BE2C (cell line): ENCODE data around the gene CYFIP2.

ENCODE experiments used
- DNase-seq: peaks from one replicate; pipeline ENCODE4 v3.0.0-alpha.2; 2020
- H3K27me3 ChIP-seq: fragments of 250-450 bp; sonication (Bioruptor Pico); 2 replicates; pipeline ENCODE4 v1.5.1; 2020; ENCODE audit warnings: mild to moderate bottlenecking
- H3K36me3 ChIP-seq: fragments of 250-450 bp; sonication (Bioruptor Pico); 2 replicates; pipeline ENCODE4 v1.5.1; 2020; ENCODE audit warnings: mild to moderate bottlenecking
- H3K4me1 ChIP-seq: fragments of 250-450 bp; sonication (Bioruptor Pico); 2 replicates; pipeline ENCODE4 v1.5.1; 2020
- H3K4me3 ChIP-seq: 2 replicates; pipeline ENCODE4 v1.5.1; 2011; ENCODE audit warnings: low read depth, low read length
- H3K9me3 ChIP-seq: fragments of 250-450 bp; sonication (Bioruptor Pico); 2 replicates; pipeline ENCODE4 v1.5.1; 2020
- TF ChIP-seq, protein P1 (sequence below): IDR thresholded peaks from 2 replicates; pipeline ENCODE4 v1.5.1; 2012; ENCODE audit warnings: mild to moderate bottlenecking, low read depth, low read length

Gene CYFIP2

DNA sequence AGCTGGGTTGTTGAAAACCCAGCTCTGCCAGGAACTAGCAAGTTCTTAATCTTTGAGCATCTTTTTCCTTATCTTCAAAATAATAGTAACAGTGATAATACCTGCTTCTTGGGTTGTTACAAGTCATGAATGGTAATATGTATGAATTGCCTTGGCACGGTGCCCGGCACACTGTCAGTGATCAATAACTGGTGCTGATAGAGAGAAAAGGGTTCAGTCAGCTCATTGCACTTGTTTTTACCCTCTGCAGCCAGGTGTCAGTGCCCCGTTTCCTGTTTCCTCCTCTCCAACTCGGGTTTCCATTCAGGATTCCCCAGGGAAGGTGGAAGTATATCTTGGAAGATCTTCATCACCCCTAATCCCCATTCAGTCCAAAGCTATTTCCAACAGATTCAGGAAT is 178.3 kb downstream of the CYFIP2 start:
- Histone ChIP-seq H3K4me3 (no peak overlapping the region), H3K36me3 (no peaks in the 10 kb centered on the region), H3K27me3 (no peaks in the 10 kb centered on the region), H3K4me1 (peaks cover 10% of the 10 kb centered on the region; the same call in 1 of the 2 replicates), H3K9me3 (no peaks in the 10 kb centered on the region)
- TF ChIP-seq, protein P1, sequence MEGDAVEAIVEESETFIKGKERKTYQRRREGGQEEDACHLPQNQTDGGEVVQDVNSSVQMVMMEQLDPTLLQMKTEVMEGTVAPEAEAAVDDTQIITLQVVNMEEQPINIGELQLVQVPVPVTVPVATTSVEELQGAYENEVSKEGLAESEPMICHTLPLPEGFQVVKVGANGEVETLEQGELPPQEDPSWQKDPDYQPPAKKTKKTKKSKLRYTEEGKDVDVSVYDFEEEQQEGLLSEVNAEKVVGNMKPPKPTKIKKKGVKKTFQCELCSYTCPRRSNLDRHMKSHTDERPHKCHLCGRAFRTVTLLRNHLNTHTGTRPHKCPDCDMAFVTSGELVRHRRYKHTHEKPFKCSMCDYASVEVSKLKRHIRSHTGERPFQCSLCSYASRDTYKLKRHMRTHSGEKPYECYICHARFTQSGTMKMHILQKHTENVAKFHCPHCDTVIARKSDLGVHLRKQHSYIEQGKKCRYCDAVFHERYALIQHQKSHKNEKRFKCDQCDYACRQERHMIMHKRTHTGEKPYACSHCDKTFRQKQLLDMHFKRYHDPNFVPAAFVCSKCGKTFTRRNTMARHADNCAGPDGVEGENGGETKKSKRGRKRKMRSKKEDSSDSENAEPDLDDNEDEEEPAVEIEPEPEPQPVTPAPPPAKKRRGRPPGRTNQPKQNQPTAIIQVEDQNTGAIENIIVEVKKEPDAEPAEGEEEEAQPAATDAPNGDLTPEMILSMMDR, result no peak
- DNase-seq, result no peak
